Forelimb muscle (tissue), 1 donor: ENCODE results near the gene ARFGAP3. TPM values are rescaled to one million over a fixed set of nuclear protein-coding genes. Genes with fewer than 3 reads are reported as not detected.

ENCODE experiments used
- DNase-seq: peaks from one replicate; pipeline ENCODE4 v3.0.0-alpha.2; 2013; ENCODE audit warnings: low read depth
- polyA plus RNA-seq: library from polyadenylated mRNA; unstranded; fragments of 120-200 nt; gene quantifications from one replicate; pipeline ENCODE4 v1.2.1, GENCODE V29; 2013; ENCODE audit not compliant: insufficient read length

The ARFGAP3 gene
- polyA plus RNA-seq, 1 donor: 37.3 TPM

GRCh38 chr22:42863349-42863961 lies 6.4 kb upstream of the ARFGAP3 start:
- no peak for DNase-seq

GRCh38 chr22:42862045-42862734 lies 5.1 kb upstream of the ARFGAP3 start:
- no peak for DNase-seq

GRCh38 chr22:42860968-42861367 lies 3.9 kb upstream of the ARFGAP3 start:
- DNase-seq: no peak

GRCh38 chr22:42857845-42858481 lies 890 bp upstream of the ARFGAP3 start:
- no peak for DNase-seq

- DNase-seq: no peak
These were observed 751 bp downstream of the ARFGAP3 start for GRCh38 chr22:42856179-42856864.

- DNase-seq: no peak
These were observed 1.4 kb downstream of the ARFGAP3 start for GRCh38 chr22:42855721-42856120.

DNA sequence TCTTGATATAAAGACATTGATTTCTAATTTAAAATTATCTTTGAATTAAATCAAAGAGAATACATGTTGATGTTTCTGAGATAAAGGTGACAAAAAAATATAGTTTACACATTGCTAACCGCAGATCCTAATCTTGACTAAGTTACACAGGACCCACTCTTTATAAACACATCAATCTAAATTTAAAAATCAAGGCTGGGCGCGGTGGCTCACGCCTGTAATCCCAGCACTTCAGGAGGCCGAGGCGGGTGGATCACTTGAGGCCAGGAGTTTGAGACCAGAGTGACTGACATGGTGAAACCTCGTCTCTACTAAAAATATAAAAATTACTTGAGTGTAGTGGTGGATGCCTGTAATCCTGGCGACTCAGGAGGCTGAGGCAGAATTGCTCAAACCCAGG lies 1.9 kb downstream of the ARFGAP3 start:
- no peak for DNase-seq

GRCh38 chr22:42848941-42849550 lies 8.0 kb downstream of the ARFGAP3 start:
- DNase-seq: no peak

DNA sequence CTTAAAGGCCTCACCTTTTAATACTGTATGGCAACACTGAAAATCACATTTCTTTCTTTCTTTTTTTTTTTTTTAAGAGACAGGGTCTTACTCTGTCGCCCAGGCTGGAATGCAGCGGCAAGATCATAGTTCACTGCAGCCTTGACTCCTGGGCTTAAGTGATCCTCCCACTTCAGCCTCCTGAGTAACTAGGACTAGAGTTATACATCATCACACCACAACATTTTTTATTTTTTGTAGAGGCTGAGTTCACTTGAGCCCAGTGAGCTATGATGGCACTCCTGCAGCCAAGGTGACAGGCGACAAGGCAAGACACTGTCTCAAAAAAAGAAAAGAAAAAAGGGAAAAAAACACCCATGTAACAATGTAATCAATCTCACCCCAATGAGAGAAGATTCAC lies 10.0 kb downstream of the ARFGAP3 start:
- DNase-seq: no peak

GRCh38 chr22:42844756-42845155 lies 12.3 kb downstream of the ARFGAP3 start:
- DNase-seq: no peak

DNA sequence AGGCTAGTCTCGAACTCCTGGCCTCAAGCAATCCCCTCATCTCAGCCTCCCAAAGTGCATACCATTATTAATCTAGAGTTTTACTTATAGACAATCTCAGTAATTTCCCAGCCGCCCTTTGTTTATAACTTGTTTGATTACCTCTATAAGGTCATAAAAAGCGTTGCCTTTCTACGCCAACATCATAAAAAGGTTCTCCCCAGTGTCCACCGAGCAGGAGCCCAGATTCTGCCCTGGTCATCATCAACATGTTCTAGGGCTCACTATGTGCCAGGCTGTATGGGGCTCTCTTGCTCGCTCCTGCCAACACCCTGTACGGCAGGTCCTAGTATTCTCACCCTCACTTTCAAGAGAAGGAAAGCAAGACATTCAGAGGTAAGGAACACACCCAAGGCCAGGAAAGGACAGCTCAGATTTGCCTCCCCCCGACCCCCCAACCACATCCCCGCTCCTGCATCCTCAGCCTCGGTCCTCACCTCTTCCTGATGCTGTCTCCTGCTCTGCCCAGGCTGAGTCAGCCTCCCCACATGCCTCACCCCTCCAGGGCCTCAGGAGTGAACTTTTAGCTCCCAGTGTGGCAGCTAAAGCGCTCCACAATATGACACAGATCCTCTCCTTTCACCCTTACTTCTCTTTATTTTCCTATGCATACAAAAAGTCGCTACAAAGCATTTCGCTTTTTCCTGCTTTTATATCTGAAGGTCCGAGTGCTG lies 14.3 kb downstream of the ARFGAP3 start:
- DNase-seq: no peak

DNA sequence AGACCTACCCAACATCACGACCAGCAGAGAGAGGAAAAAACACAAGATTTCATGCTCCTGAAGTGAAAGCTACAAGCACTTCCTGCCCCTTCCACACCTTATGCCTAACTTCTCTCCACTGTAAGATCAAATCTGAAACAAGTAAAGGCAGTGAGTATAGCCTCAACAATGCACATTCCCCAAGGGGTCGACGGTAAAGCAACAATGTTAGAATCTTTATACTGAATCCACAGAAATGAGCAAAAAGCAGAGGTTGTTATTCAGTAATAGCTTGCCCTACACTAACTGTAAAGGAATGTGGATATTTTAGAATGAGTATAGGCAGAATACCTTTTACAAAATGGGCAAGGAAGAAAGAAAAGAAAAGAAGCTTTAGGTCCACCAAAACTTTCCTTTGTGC lies 15.6 kb downstream of the ARFGAP3 start:
- DNase-seq: no peak

- DNase-seq: no peak
These were observed 19.5 kb downstream of the ARFGAP3 start for GRCh38 chr22:42837556-42837955.

GRCh38 chr22:42836026-42836425 lies 21.0 kb downstream of the ARFGAP3 start:
- no peak for DNase-seq

- DNase-seq: no peak
These were observed 22.7 kb downstream of the ARFGAP3 start for GRCh38 chr22:42834177-42834949.

DNA sequence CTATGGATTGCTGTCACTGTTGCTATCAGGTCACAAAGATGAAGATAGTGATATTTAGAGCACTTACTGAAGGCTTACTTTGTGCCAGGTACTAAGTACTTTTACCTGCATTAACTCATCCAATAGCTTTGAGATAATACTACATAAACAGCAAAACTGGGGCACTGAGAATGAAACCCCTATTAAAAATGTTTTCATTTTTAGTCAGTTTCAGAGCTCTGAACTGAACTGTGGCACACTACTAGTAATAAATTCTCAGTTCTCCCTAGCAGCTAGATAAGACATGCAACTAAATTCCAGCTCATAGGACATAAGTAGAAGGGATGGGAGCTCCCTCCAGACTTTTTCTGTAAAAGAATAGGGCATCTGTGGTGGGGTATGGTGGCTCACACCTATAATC lies 24.0 kb downstream of the ARFGAP3 start:
- DNase-seq: no peak

DNA sequence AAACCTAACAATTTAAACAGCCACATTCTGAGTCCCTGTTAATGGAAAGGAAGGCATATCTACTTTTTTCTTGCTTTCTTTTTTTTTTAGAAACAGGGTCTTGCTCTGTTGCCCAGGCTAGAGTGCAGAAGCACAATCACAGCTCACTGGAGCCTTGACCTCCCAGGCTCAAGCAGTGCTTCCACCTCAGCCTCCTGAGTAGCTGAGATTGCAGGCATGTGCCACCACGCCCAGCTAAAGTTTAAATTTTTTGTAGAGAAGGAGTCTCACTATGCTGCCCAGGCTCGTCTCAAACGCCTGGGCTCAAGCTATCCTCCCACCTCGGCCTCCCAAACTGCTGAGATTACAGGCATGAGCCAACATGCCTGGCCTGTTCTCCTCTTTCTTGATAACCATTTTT lies 25.4 kb downstream of the ARFGAP3 start:
- no peak for DNase-seq

- no peak for DNase-seq
These were observed 26.9 kb downstream of the ARFGAP3 start for GRCh38 chr22:42830161-42830560.

DNA sequence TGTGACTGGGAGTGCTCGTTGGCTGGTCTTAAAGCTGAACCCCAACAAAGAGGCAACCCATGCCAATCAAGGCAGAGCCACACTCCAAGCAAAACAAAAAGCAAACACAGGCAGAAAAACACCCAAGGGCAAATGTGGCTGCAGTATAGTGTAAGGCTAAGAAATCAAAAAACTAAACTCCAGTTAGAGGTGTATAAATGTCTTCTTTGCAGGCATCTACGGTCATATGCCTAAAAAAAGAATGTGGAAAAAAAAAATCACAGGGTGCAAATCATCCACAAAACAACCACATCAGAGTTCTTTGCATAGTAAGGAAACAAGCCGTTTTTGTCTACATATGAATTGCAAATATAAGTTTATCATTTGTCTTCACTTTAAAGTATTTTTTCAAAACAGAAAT lies 27.8 kb downstream of the ARFGAP3 start:
- no peak for DNase-seq

DNA sequence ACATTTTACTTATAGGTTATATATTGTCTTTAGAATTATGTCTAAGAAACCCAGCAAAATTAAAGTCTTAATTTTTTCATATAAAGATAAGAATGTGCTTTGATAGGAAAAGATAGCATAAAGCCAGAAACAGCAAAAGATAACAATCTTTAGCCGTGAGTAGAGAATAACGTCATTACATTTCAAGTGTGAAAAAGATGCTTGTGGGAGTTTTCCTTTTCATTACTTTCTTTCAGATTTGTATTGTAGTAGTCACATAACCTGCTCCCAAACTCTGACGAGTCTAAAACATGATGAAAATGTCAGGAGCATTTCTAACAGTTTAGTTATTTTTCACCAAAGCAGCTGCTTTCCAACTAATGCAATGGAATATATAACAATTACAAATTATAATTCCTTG lies 31.3 kb downstream of the ARFGAP3 start:
- no peak for DNase-seq

- DNase-seq: no peak
These were observed 35.7 kb downstream of the ARFGAP3 start for GRCh38 chr22:42821386-42821785.
